GM18511 (cell line): ENCODE data around the gene TSN.
"Not testable (repeated sequence)": the region's sequence is repeated elsewhere in the genome, so short reads cannot be mapped to it uniquely, and the experiment has no call there.

Experiments
- ATAC-seq: cut with Tn5 transposase; IDR thresholded peaks from one replicate; pipeline ENCODE4 v1.9.1; 2021; ENCODE audit warnings: mild to moderate bottlenecking, moderate library complexity; ENCODE audit not compliant: unreplicated experiment

TSN gene

DNA sequence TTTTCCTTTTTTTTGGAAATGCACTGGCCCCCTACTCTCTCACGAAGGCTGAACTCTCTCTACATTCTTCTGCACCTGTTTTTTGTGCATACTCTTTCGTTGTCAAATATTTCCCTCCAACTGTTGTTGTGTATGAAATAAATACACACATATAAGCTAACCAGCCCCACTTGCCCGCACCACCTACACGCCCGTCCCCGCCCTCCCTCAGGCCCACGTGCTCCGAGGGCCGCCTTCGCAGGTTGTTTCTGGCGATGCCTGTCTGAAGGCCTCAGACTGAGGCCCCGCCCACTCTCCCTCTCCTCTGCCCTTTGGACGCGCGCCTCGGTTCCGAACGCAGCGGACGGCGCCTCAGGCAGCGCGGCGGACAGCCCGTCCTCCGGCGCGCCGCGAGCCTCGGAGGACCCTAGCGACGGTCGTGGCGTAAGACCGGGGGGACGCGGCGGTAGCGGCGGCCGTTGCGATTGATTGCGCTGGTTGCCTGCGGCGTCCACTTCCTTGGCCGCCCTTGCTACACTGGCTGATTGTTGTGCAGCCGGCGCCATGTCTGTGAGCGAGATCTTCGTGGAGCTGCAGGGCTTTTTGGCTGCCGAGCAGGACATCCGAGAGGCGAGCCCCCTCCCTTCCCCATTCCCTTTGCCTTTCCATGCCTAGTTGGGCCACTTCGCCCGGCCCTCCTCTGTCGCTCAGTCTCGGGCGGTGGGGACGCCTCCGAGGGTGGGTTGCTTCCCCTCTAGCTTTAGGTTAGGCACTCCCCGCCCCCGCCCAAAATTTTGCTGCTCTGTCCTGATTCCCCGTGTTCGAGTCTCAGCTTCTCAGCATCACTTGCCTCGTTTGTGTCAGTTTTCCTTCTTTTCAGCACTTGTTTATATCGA is at the start of gene TSN:
TSN (plus strand) TSS at position 415 of the 875 bp plus-strand sequence; CDS start at position 544, 129 bp downstream.
- ATAC-seq: peak; percentile 100

- ATAC-seq: no peak
These were observed 49.5 kb upstream of the TSN start for GRCh38 chr2:121705958-121706357.

- ATAC-seq: no peak
These were observed 48.0 kb upstream of the TSN start for GRCh38 chr2:121707344-121707919.

DNA sequence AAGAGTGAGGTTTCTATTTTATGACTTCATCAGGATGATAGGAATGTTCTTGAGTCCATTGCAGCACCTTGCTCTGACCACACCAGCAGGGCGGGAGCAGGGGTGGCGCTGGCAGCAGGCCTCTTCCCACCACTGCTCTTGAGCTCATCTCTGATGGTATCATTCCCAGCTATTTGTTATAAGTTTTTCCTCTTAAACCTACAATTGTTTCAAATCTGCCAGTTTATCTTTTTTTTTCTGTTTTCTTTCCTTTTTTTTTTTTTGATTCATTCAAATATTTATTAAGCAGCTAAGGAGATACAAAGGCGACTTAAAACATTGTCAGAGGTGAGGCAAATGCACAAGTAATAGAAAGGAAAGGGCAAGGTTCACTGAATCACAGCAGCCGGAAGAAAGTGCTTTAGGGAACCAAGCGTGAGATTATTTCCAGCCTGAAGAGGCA is 47.5 kb upstream of the TSN start:
- no peak for ATAC-seq

DNA sequence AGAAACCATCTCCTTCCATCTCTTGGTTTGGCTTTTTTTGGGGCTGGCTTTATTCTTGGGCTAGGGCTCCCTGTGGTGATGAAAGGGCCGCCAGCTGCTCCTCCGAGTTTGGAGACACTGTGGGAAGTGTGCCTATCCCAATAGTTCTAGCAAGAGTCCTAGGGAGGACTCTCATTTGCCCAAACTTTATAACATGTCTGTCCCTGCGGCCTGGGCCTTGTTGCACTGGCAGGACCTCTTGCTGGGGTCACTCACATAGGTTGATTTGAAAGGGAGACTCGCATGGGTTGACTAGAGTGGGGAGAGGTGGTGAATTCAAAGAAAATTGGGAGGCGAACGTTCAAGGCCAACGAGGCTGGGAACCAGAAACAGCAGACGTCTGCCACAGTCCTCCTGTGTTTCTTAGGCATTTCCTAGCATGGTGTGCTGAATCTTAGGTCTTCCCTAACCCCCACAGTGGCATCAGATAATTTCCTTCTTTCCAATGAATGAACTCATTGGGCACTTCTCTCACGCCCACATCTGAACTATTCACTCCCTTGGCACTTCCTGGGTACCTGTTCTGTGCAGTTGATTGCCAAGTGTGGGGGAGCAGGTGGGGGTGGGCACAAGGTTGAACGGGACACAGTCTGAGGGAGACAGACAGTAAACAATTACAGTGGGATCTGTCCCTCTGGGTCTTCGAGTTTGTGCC is 45.5 kb upstream of the TSN start:
- no peak for ATAC-seq

GRCh38 chr2:121710470-121711170 is 44.8 kb upstream of the TSN start:
- ATAC-seq: no peak

DNA sequence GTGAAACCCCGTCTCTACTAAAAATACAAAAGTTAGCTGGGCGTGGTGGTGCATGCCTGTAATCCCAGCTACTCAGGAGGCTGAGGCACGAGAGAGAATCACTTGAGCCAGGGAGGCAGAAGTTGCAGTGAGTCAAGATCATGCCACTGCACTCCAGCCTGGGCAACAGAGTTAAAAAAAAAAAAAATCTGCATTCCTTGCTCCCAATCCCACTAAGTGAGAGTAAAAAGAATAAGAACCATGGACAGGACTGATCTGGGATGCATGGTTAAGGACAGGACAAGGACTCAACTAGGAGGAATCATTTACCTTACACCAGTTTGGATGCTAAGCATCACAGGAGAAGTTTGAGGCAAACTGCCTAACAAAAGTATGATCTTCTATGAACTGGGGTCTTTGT is 44.0 kb upstream of the TSN start:
- not testable (repeated sequence) for ATAC-seq

- no peak for ATAC-seq
These were observed 39.3 kb upstream of the TSN start for GRCh38 chr2:121716126-121716525.

DNA sequence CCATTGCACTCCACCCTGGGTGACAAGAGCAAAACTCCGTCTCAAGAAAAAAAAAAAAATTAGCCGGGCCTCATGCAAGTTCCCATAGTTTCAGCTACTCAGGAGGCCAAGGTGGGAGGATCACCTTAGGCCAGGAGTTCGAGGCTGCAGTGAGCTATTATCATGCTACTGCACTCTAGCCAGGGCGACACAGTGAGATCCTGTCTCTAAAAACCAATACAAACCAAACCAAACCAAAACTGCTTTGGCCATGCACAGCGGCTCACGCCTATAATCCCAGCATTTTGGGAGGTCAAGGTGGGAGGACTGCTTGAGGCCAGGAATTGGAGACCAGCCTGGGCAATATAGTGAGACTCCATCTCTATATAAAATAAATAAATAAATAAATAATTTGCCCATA is 37.9 kb upstream of the TSN start:
- ATAC-seq: no peak

- no peak for ATAC-seq
These were observed 33.5 kb upstream of the TSN start for GRCh38 chr2:121721926-121722325.

DNA sequence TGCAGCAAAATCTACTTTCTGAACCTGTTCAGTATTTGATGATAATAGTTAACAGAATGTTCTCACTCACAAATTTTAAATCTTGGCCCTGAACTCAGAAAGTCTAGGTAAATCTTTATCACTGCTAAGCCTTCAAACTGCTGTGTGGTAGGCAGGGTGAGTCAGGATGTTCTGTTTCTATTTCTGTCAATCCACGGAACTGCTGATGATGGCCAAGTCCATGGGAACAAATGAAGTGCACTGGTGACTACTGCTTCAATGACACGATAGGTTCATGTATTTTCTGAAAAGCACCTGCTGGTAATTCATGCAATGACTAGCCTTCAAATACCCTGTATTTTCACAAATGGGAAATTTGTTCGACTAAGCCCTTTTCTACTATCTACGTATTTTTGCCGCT is 33.0 kb upstream of the TSN start:
- ATAC-seq: no peak

DNA sequence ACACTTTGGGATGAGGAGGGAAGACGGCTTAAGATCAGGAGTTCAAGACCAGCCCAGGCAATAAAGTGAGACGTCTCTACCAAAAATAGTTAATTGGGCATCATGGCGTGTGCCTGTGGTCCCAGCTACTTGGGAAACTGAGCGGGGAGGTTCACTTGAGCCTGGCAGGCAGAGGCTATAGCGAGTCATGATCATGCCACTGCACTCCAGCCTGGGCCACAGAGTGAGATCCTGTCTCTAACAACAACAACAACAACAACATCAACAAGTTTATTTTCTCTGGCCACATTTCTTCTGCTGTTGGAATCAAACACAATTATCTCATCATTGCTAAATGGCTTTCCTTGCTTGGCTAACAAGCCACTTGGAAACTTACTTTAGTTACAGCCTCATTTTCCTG is 32.1 kb upstream of the TSN start:
- no peak for ATAC-seq

GRCh38 chr2:121727332-121727731 is 28.1 kb upstream of the TSN start:
- no peak for ATAC-seq

DNA sequence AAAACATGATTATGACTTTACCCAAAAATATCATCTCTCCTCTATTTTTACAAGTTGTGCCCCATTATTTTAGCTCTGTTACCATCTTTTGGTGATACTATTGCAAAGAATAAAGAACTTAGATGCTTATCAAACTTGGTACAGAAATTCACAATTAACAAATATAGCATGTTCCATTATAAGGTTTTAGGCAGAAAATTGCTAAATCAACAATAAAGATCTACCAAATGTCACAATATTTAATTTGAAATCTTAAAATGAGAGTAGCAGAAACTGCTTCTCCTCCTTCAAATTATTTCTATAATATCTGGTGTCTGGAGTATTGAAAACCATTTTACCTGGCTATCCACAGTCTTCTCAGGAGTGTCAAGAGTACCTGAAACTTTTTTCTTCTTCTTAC is 27.5 kb upstream of the TSN start:
- ATAC-seq: no peak

GRCh38 chr2:121731366-121731765 is 24.1 kb upstream of the TSN start:
- no peak for ATAC-seq

DNA sequence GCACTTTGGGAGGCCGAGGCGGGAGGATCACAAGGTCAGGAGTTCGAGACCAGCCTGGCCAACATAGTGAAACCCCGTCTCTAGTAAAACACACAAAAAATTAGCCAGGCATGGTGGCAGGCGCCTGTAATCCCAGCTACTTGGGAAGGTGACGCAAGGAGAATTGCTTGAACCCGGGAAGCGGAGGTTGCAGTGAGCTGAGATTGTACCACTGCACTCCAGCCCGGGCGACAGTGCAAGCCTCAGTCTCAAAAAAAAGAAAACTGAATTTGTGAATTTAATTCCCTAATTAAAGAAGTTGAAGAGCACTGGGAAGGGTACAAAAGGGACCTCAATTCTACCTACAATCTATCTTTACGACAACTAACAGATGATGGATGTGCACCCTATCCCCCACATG is 20.9 kb upstream of the TSN start:
- not testable (repeated sequence) for ATAC-seq

DNA sequence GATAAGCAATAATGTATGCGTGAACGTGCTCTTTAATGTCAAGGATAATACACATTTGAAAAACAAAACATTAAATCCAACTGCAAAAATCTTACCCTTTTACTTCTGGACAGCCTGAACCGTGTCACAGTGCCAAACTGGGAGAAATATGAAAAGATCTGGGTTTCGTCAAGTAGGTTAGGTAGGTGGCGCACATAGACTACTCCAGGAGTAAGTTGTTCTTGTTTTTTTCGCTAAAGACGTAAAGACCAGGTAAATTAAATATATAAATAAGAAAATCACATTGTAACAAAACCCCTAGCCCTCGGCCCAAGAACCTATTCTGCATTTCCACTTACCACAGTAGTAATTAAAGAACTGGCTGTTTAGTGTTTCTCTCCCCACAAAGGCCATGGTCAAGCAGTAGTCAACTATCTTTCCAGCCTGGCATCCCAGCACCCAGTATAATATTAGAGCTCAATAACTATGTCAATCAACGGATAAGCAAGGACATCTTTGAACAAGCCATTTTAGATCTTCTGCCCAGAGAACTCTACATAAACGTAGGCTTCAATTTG is 19.9 kb upstream of the TSN start:
- no peak for ATAC-seq

DNA sequence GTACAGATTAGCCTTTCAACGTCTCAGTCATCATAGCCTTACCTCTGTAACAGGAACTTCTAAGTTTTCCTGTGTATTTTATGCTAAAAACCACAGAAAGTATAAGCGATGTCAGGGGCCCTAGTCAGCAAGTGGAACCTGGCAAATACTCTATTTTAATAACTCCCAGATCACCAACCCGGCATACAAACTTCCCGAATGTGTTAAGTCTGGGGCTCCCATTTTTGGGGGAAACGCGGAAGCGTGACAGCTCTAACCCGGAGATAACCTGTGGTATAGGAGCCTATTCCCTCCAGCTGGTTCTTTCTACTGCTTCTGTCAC is 19.4 kb upstream of the TSN start:
- no peak for ATAC-seq

DNA sequence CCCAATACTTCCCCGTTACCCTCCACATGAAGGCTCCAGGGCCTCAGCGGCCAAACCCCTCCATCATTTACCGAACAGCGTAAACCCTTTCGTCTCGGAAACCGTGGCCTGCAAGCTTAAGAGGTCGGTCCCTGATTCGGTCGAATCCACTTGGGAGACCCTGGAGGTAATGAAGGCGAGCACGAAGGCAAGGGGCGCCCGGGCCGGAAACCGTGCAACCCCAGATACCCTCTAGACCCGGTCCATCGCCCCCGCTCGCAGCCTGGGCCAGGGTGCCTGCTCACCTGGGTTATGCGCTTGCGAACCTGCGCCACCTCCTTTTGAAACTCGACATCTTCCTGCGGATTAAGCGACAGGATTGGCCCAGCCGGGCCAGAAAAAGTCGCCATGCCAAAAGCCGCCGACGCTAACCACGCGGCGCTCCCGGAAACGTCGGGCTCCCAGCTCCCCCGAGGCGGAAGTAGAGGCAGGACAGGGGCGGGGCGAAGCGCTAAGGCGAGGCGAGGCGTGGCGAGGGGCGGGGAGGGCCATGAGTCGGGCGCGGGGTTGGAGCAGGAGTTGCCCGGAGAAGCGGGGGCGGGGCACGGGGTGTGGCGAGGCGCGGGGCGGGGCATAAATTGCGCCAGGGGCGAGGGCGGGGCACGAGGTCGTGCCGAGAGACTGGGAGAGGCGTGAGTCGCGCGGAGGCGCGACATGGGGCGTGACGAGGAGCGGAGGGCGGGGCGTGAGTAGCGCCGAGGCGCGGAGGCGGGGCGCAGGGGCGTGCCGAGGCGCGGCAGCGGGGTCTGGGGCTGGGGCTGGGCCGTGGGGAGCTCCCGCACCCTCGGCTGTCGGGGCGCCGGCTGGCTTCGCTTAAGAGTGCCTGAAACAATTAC is 18.8 kb upstream of the TSN start, which contains the start of gene NIFK:
NIFK (minus strand) TSS at position 414 of the 875 bp plus-strand sequence; CDS start at position 389, 25 bp downstream.
- ATAC-seq: peak; percentile 86

- no peak for ATAC-seq
These were observed 14.5 kb upstream of the TSN start for GRCh38 chr2:121740973-121741372.
